Prostate gland (tissue), 2 donors: ENCODE data around the gene TLK2.

Experiments used
- POLR2A ChIP-seq: fragments of 450-650 bp; IDR thresholded peaks from one replicate; pipeline ENCODE4 v1.6.1; 2016; ENCODE audit warnings: antibody characterized with exemption, mild to moderate bottlenecking
- POLR2AphosphoS5 ChIP-seq: sonication (generic); formaldehyde crosslinking; IDR thresholded peaks from one replicate; pipeline ENCODE4 v1.6.1; 2017; ENCODE audit warnings: antibody characterized with exemption
- TF ChIP-seq, protein P1 (sequence below), 4 experiments: fragments of 200-600 bp in 2 of 4; fragments of 450-650 bp in 2 of 4; sonication (generic) in 2 of 4; IDR thresholded peaks; 1 replicate in 3 of 4; 2 replicates in 1 of 4; pipeline ENCODE4 v1.5.1; 2016 to 2019; ENCODE audit warnings: antibody characterized with exemption in 4 of 4, mild to moderate bottlenecking in 2 of 4, moderate library complexity in 2 of 4

- TF ChIP-seq, protein P1, sequence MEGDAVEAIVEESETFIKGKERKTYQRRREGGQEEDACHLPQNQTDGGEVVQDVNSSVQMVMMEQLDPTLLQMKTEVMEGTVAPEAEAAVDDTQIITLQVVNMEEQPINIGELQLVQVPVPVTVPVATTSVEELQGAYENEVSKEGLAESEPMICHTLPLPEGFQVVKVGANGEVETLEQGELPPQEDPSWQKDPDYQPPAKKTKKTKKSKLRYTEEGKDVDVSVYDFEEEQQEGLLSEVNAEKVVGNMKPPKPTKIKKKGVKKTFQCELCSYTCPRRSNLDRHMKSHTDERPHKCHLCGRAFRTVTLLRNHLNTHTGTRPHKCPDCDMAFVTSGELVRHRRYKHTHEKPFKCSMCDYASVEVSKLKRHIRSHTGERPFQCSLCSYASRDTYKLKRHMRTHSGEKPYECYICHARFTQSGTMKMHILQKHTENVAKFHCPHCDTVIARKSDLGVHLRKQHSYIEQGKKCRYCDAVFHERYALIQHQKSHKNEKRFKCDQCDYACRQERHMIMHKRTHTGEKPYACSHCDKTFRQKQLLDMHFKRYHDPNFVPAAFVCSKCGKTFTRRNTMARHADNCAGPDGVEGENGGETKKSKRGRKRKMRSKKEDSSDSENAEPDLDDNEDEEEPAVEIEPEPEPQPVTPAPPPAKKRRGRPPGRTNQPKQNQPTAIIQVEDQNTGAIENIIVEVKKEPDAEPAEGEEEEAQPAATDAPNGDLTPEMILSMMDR (IDR thresholded peaks at IDR 0.05) = no peak
- TF ChIP-seq POLR2A (no peak), POLR2AphosphoS5 (no peak)
Measured at GRCh38 chr17:62572888-62573401, 94.3 kb downstream of the TLK2 start.
